Inflammatory macrophage treated with lipopolysaccharide for 1 hour (primary cell): ENCODE results near the gene DEPP1.
A peak's percentile ranks its signal among the peaks of the same experiment; 100 is the strongest.

ENCODE experiments used
- DNase-seq, 2 donors: peaks; one replicate each; pipeline ENCODE4 v3.0.0-alpha.2; 2020 to 2022

DEPP1 gene

DNA sequence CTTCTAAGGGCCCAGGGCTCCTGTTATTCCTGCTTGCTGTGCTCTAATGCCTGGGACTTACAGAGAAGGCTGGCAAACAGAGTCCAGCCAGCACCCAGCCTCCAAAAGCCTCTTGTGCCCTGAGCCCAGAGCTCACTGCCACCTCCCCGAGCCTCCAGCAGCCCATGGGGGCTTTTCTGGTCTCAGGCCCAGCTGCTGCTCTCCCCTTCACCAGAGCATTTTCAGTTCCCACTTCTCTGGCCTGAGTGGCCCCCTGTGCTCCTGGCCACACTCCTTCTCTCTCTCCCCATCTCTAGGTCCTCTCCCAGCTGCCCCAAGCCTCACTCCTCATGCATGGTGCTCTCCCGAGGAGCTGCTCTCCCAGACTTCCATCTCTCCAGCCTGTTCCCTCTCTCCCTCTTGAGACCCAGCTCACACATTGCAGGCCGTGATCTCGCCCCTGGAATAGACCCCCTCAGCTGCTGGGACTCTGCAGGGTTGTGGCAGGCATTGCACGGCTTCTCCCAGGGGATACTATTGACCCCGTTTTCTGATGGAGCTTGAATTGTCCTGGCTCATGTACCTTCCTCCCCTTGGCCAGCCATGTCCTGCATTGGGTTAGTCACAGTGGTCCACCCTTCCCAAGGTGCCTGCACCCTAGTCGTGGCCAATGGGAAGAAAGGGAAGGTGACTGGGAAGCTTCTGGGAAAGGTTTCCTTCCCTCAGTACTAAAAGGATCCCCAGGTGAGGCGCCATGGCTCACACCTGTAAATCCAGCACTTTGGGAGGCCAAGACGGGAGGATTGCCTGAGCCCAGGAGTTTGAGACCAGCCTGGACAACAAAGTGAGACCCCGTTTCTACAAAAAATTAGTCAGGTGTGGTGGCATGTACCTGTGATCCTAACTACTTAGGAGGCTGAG, 28.0 kb downstream of the DEPP1 start:
- DNase-seq = no peak

DNA sequence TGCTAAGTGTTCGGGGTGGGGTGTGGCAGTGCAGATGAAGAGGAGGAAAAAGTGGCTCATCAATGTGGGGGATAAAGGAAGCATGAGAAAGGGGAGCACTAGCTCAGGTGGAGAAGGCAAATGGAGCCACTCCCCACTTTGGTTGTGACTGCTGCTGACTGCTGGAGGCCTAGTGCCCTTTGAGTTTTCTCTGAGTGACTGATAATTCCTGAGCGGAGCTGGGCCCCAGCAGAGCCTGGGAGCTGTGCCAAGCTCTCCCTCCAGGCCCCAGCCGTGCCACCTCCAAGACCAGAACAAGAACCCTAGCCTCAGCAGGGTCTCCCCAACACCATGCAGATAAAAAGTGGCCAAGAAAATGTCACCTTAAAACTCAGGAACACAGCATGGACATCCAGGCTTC, 28.7 kb downstream of the DEPP1 start:
- no peak for DNase-seq

DNA sequence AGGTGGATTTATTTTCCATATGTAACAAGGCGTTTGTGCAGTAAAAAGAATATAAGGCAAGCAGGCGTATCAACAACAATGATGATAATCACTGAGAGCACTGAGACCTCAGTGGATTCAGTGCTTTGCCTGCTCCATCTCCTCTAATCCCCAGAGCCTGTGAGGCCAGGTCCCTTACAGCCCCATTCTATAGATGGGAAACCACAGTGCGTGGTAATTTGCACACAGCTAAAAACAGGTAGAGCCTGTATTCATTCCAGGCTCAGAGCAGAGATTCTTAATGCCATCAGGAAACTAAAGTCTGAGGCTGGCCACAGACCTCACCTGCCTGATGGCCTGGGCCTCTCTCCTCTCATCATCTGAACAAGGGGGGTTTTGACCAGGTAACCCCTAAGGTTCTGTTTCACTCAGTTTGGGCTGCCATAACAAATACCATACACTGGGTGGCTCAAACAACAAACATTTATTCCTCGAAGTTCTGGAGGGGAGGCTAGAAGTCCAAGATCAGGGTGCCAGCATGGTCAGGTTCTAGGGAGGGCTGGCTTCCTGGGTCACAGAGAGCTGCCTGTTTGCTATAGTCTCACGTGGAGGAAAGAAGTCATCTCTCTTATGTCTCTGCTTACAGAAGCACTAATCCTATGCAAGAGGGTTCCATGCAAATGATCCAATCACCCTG, 29.3 kb downstream of the DEPP1 start:
- DNase-seq = no peak

DNA sequence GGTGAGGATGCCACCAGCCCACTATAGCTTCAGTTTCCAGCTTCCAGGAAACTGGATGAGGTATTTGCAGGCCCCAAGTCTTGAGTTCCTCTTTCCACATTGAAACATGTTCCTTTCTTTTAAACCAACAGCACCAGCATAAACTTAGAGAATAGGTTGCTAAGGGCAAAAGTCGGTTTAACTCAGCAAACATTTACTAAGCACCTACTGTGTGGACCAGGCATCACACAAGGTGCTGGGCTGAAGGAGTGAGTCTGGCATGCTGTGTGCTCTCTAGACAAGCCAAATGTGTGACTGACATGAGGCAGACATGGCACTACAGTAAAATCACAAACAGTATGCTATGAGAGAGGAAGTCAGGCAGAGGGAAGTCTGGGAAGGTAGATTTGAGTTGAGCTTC, 30.0 kb downstream of the DEPP1 start:
- peak in 1 of 2 donors; percentile 42 for DNase-seq

DNA sequence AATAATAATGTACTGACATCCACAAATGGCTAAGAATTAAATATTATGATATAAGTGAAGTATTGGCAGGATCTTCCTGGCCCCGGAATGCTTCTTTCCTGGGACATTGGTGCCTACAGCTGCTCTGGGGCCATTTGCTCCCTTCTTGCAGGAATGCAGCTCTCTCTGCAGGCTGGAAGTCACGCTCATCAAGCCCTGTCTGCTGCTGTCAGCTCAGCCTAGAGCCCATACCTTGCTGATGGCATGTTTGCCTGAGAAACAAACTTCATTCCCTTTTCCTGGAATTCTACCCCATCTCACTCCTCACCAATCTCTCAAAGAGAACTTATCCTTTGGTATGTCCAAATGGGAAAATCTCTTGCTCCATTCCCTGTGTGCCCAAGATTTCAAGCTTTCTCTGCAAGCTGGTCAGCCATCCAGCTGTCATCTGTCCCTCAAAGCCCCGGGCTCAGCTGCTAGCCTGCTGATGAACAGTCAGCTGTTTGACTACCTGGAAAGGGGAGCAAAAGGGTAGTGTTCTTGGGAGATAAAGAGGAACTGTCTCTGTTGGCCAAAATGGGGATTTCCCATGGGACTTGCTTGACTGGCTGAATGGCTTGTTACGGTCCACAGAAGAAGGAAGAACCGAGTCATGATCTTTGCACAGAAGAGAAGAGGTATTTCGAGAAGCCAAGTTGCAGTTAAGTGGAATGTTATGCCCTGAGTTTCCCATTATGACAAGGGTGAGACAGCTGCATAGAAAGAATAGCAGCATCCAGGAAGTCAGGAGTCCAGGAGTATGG, 31.0 kb downstream of the DEPP1 start:
- peak; percentile 94 to 99 for DNase-seq

DNA sequence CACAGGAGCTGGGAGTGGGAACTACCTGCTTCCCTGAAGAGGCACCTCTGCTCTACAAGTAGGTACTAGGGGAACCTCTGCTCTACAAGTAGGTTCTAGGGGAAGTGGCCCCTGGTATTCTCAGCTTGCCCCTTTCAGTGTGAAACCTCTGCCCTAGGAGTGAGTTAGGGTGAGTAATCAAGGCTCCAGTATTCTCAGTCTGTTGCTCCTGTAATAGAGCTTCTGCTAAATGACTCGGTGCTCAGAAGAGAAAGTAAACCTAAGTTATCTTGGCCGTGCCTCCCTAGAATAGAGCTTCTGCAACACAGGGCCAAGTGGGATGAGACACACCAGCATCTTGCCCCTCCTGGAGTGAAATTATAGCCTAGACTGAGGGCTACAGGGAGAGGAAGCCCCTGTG, 32.4 kb downstream of the DEPP1 start:
- DNase-seq = peak; percentile 57 to 91

DNA sequence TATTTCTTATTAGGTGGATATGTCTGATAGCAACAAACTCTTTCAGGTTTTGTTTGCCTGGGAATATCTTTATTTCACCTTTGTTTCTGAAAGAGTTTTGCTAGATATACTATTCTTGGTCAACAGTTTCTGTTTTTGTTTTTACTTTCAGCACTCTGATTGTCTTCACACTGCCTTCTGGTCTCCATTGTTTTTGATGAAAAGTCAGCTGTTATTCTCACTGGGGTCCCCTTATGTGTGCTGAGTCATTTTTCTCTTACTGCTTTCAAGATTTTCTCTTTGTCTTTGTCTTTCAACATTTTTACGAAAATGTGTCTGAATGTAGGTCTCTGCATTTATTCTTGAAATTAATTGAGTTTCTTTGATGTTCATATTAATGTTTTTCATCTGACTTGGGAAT, 34.3 kb downstream of the DEPP1 start:
- DNase-seq = no peak

DNA sequence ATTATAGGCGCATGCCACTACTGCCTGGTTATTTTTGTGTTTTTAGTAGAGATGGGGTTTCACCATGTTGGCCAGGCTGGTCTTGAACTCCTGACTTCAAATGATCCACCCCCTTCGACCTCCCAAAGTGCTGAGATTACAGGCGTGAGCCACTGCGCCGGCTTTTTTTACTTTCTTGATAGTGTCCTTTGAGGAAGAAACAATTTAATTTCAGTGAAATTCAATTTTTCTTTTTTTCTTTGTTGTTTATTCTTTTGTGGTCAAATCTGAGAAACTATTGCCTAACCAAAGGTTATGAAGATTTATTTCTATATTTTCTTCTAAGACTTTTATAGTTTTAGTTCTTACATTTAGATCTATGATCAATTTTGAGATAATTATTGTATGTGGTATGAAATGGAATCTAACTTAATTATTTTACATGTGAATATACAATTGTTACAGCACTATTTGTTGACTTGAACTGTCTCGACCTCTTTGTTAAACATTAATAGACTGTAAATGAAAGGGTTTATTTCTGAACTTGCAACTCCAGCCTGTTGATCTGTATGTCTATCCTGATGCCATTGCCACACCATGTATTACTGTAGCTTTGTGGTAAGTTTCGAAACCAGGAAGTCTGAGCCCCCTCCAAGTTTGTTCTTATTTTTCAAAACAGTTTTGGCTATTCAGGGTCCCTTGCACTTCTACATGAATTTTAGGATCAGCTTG, 38.8 kb downstream of the DEPP1 start:
- DNase-seq = peak; percentile 67 to 85

DNA sequence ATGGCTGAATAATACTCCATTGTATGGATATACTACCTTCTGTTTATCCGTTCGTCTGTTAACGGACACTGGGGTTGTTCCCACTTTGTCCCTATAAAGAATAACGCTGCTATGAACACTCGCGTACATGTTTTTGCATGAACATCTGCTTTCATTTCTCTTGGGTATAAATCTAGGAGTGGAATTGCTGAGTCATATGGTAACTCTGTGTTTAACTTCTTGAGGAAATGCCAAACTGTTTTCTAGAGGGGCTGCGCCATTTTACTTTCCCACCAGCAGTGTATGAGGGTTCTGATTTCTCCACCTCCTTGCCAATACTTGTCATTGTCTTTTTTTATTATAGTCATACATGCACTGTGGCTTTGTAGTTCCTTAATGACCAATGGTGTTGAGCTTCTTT, 39.7 kb downstream of the DEPP1 start:
- peak in 1 of 2 donors; percentile 61 for DNase-seq

DNA sequence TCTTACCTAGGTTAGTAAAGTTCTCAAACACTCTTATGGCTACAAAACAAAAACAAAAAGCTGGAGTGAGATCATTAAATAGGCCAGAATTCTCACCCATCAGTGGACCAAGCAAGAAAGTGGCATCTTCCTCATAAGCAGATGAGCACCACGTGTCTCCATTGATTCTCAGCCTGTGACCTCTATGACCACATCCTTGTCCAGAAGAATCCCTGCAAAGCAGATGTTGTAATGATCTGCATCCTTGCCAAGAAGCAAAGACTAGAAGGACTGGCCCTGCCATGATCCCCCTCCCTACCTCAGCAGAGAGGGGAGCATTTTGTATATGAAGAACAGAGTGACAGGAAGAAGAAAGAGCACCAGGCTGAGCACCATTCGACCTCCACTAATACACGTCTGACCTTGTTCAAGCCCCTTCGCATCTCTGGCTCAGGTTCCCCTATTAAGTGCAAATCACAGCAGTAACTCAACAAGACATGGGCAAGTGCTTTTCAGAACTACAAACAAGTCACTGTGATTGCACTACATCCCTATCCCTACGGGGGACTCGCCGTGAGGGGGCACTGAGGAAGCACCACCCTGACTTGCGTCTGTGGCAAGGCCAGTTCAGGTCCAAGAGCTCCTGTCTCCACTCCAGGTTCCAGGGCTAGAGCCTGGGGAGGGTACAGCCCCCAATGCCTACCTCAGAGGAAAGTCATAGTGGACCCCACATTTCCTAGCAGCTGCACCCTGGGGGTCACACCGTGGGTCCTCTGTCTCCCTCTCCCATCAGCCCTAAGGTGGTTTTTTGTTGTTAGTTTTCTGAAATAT, 41.2 kb downstream of the DEPP1 start:
- DNase-seq = peak; percentile 50 to 82

DNA sequence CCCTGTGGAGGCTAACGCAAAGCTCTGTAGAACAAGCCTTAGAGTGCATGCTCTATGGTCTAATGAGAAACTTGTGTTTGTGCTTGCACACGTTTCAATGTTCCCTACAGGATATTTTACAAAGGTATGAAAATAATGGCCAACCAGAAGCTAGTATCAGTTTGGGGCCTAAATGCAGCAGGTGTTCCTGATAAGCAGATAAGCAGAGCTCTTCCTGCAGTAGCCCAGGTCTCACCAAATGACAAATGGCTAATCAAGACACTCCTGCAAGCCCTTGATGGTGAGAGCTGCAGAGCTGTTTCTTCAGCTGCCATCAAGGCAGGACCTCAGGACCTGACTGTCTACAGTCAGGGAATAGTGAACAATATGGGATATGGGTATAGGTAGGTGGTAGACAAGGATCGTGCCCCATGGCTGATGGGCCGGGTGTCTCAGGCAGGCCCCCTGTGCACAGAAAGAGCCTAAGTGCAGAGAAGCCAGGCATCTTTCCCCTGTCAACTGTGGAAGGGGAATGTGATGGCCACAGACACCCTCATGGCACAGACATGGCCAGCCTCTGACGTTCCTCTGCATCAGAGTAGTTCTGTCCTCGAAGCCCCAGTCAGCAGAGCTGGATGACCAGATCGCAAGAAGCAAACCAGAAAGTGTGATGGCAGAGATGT, 42.2 kb downstream of the DEPP1 start:
- DNase-seq = no peak

DNA sequence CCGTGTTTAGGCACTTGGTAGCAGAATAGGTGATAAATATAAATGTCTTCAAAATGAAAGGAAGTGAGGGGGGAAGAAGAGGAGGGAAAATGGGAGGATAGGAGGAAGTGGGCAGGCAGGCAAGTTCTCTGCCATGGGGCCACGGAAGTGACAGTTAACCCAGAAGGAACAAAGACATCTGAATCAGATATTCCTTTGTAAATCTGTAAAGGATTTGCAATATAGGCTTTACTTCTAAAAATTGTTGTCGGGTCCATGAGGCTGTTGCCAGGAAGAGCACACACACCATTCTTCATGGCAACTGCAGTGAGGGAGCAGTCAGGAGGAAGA, 42.7 kb downstream of the DEPP1 start:
- no peak for DNase-seq

DNA sequence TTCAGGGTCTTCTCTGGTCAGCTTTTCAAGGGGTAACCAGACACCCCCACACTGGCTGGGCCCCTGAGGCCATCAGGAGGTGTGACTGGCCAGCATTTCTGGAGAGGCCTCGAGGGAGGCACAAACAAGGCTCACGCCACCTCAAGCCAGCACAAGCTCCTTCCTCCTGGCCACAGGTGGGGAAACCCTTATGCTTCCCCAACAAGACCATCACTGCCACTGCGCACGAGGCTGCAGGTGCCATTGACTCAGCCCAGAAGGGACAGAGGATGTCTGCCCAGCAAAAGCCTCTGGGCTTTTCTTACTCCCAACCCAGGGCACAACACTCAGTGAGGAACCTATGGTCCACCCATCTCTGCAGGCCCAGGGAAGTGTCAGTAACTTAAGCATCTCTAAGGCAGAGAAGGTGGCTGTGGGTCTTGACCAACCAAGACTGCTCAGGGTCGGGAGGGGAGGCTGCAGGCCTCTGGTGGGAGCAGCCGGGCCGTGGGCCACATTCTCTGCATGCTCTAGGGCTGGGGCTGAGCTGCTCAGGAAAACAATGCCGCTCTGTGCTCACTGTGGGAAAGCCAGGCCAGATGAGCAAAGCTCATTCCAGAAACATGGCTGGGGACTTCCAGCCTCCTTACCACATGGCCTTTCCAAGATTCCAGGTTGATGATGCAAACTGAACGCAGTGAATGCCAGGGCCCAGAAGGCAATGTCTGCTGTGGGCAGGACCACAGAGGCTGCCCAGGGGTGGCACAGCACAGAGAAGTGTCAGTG, 43.2 kb downstream of the DEPP1 start:
- DNase-seq = peak in 1 of 2 donors; percentile 59

DNA sequence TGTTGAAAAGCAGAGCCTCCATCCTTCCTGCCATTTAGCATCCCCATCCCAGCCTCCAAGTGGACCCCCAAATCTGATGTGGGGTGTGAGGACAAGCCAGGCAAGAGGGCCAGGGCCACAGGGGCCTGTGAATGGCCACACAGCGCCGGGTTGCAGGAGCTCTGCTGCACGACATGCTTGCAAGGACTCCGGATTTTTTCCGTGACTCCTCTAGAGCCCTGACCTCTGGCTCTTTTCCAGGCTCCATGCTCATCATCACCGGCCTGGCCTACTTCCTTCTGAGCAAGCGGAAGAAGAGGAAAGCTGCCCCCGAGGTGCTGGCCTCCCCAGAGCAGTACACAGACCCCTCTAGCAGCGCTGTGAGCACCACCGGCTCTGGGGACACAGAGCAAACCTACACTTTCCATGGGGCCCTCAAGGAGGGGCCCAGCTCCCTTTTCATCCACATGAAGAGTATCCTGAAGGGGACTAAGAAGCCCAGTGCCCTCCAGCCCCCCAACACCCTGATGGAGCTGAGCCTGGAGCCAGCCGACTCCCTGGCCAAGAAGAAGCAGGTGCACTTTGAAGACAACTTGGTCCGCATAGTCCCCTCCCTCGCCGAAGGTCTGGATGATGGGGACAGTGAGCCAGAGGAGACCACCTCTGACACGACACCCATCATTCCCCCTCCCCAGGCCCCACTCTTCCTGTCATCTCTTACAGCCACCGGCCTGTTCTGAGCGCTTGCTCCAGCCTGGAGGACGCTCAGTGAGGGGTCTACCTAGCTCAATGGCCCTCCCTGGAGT, 44.0 kb downstream of the DEPP1 start:
- no peak for DNase-seq

DNA sequence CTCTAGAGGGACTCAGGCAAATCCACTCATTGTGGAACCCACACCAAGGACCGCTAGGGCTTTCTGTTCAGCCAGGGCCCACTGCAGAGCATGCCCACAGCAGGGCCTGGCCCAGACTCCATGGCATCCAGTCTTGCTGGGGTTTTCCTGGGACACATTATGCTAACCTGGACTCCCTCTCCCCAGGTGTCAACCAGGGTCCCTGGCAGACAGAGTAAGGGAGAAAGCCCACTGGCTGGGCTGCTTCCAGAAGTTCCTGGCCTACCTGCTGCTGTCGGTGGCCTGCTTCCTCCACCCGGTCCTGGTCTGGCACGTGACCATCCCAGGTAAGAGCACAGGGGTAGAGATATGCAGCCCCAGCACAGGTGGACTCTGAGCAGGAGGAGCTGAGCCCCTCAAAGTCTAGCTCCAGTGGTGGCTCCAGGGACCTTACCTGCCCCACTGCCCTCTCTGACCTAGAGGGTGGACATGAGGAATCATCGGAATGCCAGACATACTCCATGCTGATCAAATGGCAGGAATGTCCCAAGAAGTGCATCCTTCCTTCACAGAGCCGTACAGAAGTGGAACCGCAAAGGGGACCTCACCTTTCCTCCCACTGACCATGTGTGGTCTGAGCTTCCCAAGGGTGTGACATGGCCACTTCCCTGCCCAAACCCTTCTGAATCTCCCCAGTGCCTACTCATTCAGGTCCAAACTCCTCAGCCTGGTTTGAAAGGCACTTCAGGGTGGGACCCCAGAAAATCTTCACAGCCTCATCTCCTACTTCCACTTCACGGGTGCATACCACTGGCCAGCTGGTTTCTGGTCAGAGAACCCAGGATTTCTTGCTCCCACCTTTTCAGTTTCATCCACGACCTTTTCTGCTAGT, 44.9 kb downstream of the DEPP1 start:
- DNase-seq = no peak

DNA sequence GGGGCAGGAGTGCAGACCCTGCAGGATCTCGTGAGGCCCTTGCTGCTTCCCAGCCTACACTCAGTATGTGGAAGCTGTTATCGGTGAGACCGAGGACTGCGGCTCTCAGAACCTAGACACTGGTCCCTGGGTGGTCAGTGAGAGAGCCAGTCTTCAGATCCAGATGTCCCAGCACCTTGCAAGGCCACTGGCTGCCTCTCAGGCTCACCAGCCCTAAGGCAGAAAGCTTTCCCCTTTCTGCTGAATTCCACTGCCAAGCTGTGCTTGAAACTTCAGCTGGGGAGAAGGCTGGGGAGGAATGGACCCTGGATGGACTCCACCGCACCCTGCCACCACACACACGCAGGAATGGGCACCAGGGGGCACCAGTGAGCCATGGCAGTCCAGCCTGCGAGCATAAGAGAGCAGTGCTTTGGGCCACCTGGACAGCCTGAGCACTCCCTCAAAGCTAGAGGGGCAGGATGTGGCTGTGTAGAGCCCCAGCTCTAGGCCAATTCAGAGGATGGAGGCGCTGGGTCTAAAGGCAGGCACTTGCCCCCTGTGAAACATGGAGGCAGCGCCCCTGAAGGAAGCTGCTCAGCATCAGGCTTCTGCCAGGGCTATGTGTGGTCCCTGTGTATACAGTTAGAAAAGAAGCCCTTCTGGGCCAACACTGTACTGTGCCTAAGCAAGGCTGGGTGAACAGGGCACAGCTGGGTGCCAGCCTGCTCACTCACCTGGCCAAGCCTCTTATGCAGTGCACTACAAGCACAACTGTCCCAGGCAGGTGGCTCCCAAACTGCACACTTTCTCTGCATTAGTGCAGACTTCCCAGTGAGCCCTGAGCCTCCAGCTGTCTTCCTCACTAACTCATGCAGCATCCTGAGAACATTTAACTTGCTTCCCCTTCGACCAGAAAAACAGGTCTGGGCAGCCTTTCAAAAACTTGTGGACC, 45.8 kb downstream of the DEPP1 start:
- DNase-seq = peak; percentile 68 to 94
